ENCODE data around the gene MUC20.
"Not testable (repeated sequence)": the region's sequence is repeated elsewhere in the genome, so short reads cannot be mapped to it uniquely, and the experiment has no call there.

The MUC20 gene

DNA sequence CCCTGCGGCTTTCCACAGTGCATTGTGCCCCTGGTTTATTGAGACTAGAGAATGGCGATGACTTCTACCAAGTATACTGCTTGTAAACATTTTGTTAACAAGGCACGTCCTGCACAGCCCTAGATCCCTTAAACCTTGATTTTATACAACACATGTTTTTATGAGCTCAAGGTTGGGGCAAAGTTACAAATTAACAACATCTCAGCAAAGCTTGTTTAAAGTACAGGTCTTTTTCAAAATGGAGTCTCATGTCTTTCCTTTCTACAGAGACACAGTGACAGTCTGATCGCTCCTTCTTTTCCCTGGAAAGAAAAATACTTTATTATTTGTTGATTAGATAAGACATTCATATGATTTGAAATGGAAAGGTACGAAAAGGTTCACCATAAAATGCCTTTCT lies 8.0 kb downstream of the MUC20 start:
- DNase-seq (ENCODE audit: extremely low read depth in 1 of 2, low read depth in 1 of 2): not testable (repeated sequence)

DNA sequence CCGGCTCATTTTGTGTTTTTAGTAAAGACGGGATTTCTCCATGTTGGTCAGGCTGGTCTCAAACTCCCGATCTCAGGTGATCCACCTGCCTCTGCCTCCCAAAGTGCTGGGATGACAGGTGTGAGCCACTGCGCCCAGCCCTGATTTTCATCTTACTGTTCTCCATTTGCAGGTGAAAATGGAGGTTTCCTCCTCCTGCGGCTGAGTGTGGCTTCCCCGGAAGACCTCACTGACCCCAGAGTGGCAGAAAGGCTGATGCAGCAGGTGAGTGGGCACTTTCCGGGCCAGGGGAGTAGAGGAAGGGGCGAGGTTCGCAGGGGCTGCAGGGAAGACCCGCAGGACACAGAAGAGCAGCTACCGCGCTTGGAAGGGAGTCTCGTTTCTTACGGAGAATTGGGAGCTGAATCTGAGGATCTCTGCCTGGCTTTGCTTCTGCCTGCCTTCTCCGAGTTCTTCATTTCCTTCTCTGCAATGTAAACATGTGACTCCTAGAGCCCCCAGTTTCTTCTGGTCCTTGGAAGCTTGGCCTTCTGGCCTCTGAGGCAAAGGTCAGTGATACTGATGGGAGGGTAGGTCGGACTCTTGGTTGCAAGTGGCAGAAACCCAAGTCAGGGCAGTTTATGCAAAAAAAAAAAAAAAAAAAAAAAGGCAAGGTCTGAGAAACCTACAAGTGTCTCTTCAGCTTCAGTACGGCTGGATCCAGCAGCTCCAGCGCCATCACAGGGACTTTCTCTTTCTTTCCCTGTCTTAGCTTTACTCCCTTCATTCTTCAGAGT lies 8.9 kb downstream of the MUC20 start:
- no peak for DNase-seq (ENCODE audit: extremely low read depth in 1 of 2, low read depth in 1 of 2)

DNA sequence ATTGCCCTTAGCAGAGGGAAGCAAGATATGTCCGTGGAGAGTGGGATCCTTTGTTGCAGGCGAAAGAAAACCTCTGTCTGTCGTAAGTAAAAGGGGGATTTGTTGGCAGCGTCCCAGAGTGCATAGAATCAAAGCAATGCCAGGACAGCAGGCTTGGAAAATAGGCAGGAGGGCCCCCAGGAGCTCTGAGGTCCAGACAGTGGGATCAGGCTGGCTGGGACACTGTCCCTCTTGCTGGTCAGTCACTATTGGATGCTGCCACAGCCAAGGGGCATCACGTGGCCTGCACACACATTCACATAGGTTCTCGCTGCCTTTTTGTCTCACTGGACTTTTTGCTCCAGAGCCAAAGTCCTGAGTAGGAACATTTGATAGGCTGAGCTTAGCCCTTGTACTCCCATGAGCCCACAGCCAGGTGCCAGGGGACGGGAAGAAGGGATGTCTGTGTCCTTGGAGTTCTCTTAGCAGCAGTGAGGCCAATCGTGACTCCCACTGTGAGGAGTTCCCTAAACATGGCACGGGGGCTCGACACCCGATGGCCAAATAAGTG lies 10.7 kb downstream of the MUC20 start:
- no peak for DNase-seq (ENCODE audit: extremely low read depth in 1 of 2, low read depth in 1 of 2)

DNA sequence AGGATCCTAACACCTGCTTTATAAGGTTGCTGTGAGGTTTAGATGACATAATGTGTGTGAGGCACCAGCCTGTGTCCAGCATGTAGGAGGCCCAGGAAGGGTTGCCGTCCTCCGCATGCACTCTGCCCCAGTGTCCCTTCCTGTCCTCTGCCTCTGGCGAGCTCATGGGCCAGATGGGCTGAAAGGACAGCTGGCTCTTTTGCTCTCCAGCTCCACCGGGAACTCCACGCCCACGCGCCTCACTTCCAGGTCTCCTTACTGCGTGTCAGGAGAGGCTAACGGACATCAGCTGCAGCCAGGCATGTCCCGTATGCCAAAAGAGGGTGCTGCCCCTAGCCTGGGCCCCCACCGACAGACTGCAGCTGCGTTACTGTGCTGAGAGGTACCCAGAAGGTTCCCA lies 12.2 kb downstream of the MUC20 start:
- no peak for DNase-seq (ENCODE audit: extremely low read depth in 1 of 2, low read depth in 1 of 2)

DNA sequence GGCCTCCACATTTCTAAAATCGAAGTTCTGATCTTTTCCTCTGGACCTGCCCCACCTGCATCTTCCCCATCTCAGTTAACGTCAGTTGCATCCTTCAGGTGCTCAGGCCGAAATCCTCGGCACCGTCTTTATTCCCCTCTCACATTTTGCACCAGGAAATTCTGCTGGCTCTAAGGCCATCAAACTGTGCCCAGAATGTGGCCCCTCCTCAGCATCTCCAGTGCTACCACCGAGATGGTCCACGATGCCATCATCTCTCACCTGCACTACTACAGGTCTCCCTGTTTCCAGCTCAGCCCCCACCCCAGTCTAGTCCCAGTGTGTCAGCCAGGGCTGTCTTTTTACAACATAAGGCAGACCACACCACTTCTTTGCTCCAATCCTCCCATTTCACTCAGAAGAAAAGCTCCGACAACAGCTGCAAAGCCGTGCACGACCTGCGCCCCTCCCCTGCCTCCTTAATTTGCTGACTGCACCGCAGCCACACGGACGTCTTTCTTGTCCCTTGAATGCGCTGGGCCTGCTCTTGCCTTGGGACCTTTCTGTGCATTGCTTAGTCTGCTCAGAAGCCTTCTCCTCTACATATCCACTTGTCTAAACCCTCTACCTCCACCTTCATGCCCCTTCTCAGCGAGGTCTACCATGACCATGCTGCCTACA lies 14.4 kb downstream of the MUC20 start:
- no peak for DNase-seq (ENCODE audit: extremely low read depth in 1 of 2, low read depth in 1 of 2)

DNA sequence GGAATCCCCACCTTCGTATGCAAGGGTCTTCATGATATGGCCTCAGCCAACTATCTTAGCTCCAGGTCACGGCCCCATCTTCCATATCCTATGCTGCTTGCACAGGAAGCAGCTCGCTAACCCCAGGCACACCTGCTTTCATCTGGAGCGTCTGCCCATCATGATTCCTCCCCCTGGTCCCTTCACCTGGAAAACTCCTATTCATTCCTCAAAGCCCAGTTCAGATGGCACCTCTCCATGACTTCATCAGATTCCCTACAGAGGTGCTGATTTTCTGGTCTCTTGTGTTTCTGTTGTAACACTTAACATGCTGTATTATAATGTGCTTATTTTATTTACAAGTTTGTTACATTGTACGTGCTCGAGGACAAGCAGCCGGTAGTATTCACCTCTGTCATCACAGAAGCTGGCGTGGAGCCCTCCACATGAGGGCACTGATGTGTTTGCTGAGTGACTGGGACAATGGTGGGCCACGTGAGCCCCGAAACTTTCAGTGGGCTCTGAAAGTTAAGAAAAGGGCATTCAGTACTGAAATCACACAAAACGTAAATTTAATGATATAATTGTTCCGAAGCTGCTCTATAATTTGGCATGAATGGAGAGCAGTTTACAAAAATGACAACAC lies 16.2 kb downstream of the MUC20 start:
- DNase-seq (ENCODE audit: extremely low read depth in 1 of 2, low read depth in 1 of 2): no peak

DNA sequence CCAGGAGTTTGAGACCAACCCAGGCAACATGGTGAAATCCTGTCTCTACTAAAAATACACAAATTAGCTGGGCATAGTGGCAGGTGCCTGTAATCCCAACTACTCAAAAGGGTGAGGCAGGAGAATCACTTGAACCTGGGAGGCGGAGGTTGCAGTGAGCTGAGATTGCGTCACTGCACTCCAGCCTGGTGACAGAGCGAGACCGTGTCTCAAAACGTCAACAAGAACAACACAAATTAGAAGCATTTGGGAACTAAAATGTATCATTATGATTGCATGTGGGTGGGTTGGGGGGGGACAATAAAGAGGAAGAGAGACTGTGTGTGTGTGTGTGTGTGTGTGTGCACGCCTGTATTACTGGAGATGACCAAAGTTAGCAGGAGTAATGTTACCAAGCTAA lies 17.0 kb downstream of the MUC20 start:
- not testable (repeated sequence) for DNase-seq (ENCODE audit: extremely low read depth in 1 of 2, low read depth in 1 of 2)

DNA sequence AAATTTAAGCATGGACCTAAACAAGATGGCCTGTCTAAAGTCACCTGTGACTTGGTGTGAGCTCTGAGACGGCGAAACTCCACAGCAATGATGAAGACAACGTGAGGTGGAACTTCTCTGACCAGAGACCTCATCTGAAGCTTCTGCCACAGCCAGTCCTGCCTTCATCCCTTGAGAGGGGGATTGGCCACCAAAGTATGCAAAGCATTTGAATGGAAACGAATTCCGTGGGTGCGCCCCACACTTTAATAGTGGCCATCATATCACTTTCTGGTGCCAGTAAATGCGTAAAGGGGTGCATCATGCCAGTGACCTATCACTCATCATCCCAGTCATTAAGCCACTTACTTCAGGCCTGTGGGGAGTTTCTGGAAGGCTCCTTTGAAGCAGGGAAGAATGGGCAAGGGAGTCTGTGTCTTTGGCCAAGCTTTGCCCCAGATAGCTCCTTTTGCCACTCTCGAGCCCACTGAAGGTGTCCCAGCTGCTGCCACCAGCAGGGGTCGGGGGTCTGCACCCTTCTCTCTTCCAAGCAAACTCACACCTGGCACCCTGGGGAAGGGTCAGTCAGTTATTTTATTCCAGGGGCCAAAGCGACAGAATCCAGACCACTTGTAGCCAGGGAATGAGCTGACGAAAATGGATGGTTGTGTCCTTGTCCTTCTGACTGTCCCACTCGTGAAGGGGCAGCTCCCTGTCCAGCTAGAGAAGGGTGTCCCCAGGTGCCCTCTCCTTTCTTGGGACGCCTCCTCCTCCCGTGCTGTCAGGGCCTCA lies 17.7 kb downstream of the MUC20 start:
- no peak for DNase-seq (ENCODE audit: extremely low read depth in 1 of 2, low read depth in 1 of 2)

DNA sequence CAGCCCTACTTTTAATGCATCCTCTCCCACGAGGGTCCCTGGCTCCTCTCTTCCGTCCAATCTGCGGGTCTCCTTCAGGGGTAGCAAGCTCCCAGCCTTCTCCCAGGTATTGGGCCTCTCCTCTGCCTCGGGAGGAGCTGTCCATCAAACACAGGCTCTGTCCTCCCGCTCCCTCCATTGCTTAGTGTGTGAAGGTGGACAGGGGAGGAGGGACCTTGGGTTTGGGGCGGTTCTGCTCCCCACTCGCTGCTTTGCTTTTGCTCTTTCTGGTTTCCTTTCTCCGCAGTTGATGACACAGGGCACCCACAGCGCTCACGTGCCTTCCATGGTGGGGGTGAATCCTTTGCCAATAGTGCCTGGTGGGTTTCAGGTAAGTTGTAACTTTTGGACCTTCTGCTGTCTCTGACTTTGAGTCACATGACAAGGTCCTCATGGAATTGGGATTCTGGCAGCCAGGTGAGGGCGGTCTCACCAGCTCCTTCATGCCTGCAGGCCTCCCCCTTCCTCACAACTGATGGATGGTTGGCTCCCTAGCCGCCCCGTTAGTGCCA lies 18.9 kb downstream of the MUC20 start:
- DNase-seq (ENCODE audit: extremely low read depth in 1 of 2, low read depth in 1 of 2): no peak

DNA sequence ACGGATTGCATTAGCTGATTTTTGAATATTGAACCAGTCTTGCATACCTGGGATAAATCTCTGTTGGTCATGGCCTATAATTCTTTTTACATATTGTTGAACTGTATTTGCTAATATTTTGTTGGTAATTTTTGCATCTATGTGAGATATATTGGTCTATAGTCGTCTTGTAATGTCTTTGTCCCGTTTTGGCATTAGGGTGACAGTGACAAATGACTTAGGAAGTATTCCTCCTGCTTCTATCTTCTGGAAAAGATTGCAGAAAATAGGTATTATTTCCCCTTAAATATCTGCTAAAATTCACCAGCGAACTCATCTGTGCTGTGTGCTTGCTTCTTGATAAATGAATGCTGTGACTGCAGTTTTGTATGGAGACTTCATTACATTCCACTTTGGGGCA lies 23.7 kb downstream of the MUC20 start:
- DNase-seq (ENCODE audit: extremely low read depth in 1 of 2, low read depth in 1 of 2): no peak

DNA sequence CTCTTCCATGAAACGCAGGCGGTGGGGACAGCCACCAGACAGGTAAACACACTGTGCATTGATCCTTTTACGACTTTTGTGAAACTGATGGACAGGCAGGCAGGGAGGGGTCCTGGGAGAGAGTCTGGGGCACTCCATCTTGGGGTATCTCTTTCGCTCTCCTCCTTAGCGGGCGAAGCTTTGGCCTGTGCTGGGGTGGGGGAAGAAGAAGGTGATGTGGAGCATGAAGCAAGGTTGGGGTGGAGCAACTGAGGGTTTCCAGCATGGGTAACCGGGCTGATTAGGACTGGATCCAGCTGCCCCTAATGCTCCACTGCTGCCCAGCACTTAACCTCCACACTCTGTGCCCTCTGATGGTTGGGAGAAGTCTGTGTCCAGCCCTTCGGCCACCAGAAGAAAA lies 25.6 kb downstream of the MUC20 start:
- DNase-seq (ENCODE audit: extremely low read depth in 1 of 2, low read depth in 1 of 2): no peak

DNA sequence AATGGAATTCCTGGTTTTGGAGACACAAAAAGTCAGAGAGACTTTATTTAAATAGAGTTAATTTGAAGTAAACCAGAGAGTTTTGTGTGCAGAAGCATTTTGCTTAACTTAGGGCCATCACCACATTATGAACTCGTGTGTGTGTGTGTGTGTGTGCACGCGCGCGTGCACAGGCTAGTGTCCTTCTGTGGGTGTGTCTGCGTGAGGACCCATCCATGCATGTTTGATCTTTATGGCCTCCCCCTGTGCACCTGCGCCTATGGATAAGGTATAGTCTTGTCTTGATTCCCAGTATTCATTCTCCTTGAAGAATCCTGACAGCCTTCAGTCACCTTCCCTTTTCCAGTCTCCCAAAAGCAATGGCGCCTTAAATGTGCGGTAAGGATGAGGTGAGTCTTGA lies 26.0 kb downstream of the MUC20 start:
- no peak for DNase-seq (ENCODE audit: extremely low read depth in 1 of 2, low read depth in 1 of 2)

DNA sequence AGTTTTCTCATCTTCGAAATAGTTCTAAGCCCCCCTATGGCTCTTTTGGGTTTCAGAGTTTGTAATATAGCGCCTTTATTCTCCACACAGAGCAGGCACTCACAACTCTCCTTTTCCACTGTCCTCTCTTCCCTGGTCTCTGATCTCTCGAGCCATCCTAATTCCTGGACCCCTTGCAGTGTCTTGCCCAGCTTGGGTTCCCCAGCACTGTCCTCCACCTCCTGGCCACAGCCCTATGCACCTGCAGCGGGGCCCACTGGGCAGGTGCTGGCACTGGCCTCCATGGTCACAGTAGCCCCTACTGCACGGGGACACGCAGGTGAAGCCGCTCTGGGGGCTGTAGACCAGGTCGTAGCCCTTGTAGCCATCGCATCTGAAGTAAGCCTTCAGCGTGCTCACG lies 27.9 kb downstream of the MUC20 start:
- no peak for DNase-seq (ENCODE audit: extremely low read depth in 1 of 2, low read depth in 1 of 2)

DNA sequence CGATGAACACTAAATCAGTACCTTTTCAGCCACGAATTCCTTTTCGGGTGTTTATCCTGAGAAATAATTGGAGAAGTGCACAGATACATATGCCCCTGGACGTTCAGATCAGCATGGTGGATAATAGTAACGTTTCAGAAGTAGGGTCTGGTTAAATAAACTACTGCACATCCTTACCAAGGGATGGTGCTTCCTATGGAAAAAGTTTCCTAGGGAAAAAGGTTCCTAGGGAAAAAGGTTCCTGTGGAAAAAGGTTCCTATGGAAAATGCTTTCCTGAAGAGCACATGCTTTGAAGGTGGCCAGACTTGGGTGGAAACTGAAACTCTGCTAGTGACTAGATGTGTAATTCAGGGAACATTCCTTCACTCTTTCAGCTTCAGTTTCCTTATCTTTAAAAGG lies 28.3 kb downstream of the MUC20 start:
- DNase-seq (ENCODE audit: extremely low read depth in 1 of 2, low read depth in 1 of 2): not testable (repeated sequence)

DNA sequence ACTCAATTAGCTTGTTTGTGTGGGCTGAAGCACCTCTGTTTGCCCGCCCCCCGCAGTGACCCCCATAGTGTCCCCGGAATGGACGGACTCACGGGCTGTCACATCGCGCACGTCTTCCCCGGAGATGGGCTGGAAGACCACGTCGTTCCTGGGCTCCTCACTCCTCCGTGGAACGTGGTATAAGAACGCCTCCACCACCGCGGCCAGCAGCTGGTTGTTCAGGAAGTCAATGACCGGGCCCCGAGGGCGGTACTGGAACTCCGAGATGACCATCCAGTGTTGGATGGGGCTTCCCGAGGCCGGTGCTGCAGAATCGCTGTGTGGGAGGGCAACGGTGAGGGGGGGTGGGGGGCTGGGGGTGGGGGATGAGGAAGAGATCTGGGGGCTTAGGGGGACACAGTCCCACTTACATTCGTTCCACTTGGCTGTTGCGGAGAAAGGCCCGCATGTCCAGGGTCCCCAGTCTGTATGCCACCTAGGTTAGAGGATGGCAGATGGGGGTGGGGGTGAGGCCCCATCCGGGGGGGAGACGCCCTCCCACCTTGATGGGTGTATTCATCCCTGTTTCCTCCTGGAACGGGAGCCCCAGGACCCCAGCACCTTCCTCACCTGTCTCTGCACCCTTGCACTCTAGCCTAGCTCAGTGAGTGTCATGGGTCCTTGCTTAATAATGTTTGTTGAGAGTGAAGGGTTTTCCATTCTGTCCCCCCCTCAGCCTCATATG lies 30.2 kb downstream of the MUC20 start:
- DNase-seq (ENCODE audit: extremely low read depth in 1 of 2, low read depth in 1 of 2): no peak

DNA sequence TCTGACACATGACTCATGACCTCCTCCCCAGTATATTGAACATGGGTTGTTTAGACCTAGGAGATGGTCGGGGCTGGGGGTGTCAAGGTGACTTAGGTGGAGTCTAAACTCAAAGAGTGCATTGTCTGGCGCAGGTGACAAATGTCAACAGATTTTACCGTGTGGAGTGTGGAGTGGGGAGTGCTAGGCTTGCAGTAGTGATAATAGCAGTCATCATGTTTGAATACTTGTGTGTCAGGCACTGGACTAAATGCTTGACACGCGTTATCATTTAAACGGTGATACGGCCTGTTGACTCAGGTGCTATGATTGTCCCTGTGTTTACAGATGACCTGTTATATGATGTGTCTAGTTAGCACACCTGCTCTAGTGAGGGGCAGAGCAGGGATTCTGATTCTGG lies 30.8 kb downstream of the MUC20 start:
- DNase-seq (ENCODE audit: extremely low read depth in 1 of 2, low read depth in 1 of 2): no peak

DNA sequence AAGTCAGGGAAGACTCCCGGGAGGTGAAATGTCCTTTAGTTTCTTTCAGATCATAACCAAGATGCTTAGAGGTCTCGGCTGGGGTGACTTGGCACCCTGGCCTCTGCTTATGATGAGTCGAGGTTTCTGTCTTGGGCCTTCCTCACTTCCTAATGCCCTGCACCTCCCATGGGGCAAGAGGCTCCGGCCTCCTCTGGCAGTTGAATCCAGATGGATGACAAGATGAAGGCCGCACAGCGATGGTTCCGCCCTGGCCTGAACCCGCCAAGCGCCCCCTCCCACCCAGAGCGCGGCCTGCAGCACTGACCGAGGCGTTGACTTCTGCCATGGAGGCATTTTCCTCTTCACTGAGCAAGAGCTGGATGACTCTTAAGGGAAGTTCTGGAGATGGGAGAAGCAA lies 31.3 kb downstream of the MUC20 start:
- DNase-seq (ENCODE audit: extremely low read depth in 1 of 2, low read depth in 1 of 2): no peak

DNA sequence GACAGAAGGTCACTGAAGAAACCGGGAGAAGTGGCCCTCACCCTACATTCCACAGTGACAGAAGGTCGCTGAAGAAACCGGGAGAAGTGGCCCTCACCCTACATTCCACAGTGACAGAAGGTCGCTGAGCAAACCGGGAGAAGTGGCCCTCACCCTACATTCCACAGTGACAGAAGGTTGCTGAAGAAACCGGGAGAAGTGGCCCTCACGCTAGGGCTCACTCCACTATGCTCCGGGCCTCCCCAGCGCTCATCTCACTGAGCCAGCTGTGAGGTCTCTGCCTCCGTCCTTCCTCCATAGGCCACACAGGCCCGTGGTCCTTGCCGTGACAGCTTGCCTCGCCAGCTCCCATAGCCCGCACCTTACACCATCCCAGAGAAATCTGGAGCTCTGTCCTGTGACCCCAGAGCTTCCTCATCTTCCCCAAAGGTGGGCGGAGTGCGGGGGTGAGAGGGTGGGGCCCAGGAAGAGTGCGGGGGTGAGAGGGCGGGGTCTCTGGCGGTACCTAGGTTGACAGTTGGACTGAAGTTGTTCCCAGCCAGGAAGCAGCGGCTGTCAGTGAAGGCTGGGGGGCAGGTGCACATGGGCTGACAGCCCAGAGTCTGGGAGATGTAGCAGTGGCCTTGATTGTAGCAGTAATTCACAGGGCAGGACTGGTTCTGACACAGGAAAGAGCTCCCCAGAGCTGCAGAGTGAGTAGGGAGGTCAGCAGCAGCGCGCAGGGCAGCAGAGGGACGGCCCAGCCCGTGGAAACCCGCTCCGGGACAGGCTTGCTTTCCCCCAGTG lies 32.0 kb downstream of the MUC20 start:
- no peak for DNase-seq (ENCODE audit: extremely low read depth in 1 of 2, low read depth in 1 of 2)

DNA sequence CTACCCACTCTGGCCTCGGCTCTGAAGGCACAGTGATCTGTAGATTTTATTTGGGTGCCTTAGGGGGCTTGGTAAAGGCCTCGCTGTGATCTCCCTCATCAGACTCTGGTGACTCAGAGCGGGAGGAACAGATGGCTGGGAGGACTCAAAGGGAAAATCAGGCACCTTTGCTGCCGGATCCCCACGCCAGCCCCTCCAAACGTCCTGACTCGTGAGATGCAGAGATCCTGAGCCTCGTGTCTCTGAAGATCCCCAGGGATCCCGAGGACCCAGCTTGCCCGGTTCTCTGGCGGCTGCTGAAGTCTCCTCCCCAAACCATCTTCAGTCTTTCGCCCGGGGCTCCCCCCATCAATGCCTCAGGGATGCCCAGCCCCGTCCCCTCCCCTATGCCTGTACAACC lies 32.8 kb downstream of the MUC20 start:
- no peak for DNase-seq (ENCODE audit: extremely low read depth in 1 of 2, low read depth in 1 of 2)
